Ovary (tissue), 10 donors: ENCODE data around the gene MAGEC3. TPM values are rescaled to one million over a fixed set of nuclear protein-coding genes. Genes with fewer than 3 reads are reported as not detected.

Experiments used
- DNase-seq, 5 donors: peaks; one replicate each; pipeline ENCODE4 v3.0.0-alpha.2; 2019 to 2020
- H3K27ac ChIP-seq, 2 donors: fragments of 200-600 bp; one replicate each; pipeline versions ENCODE4 v1.5.1 to v1.8.0; 2019 to 2022
- H3K27me3 ChIP-seq: fragments of 200-600 bp; one replicate; pipeline ENCODE4 v1.8.0; 2022
- H3K36me3 ChIP-seq: fragments of 200-600 bp; sonication (generic); one replicate; pipeline ENCODE4 v1.5.1; 2019
- H3K4me1 ChIP-seq: one replicate; pipeline ENCODE4 v1.8.1; 2013; ENCODE audit warnings: mild to moderate bottlenecking, moderate library complexity; ENCODE audit not compliant: insufficient read depth
- H3K4me3 ChIP-seq: fragments of 200-600 bp; sonication (generic); one replicate; pipeline ENCODE4 v1.5.1; 2017
- H3K9me3 ChIP-seq, 2 donors: fragments of 200-600 bp in 1 of 2; sonication (generic) in 1 of 2; one replicate each; pipeline versions ENCODE4 v1.5.1 to v1.8.1; 2013 to 2019; ENCODE audit warnings: mild to moderate bottlenecking in 1 of 2, moderate library complexity in 1 of 2
- CTCF ChIP-seq, 3 donors: fragments of 450-650 bp in 2 of 3; fragments of 200-600 bp in 1 of 3; IDR thresholded peaks; one replicate each; pipeline versions ENCODE4 v1.5.1 to v1.8.0; 2016 to 2022; ENCODE audit warnings: antibody characterized with exemption in 3 of 3, mild to moderate bottlenecking in 1 of 3
- EP300 ChIP-seq: sonication (generic); formaldehyde crosslinking; IDR thresholded peaks from one replicate; pipeline ENCODE4 v1.6.1; 2017; ENCODE audit warnings: antibody characterized with exemption
- POLR2A ChIP-seq: fragments of 450-650 bp; IDR thresholded peaks from one replicate; pipeline ENCODE4 v1.6.1; 2017; ENCODE audit warnings: antibody characterized with exemption, mild to moderate bottlenecking, moderate library complexity
- whole genome bisulfite sequencing, 3 donors: extraction: QIAGEN DNeasy Blood & Tissue Kit in 1 of 3; methylation state at CpG; one replicate each; pipeline versions ENCODE4 v1.1.5 to v1.1.7; 2013 to 2017; 5-methylcytosine and 5-hydroxymethylcytosine counted together
- intact Hi-C, 4 donors: fragments of 100-400 bp; cut with DNase I; formaldehyde crosslinking; loops; one replicate each; pipeline versions ENCODE4 v1.11.0 to v1.15.1; 2022 to 2023
- long read RNA-seq, 3 donors: library from polyadenylated mRNA in 2 of 3; unstranded in 2 of 3; transcript quantifications; one replicate each; pipeline ENCODE4 v2.0.0 and lab custom pipeline, GENCODE V29; 2021 to 2026
- polyA plus RNA-seq, 2 donors: library from polyadenylated mRNA; stranded (reverse); fragments of 200-250 nt in 1 of 2; fragments of 350-450 nt in 1 of 2; fragmentation: Illumina TruSeq in 1 of 2; extraction: RNeasy Lipid Tissue Mini Kit (QIAGEN cat#74804) in 1 of 2; gene quantifications; one replicate each; pipeline ENCODE4 v1.2.3, GENCODE V29; 2013 to 2014
- total RNA-seq, 7 donors: library from RNA; depleted of rRNA in 2 of 7; stranded (reverse); fragments of >200 nt in 2 of 7; fragmentation: NEBNext Ultra II Directional in 3 of 7; extraction: Animal tissue kit (Norgen Biotek cat#: 25700) in 3 of 7; gene quantifications; one replicate each; pipeline versions ENCODE4 v1.1.0 to v1.2.4, GENCODE V29; 2016 to 2023
- donor health status: DM: no; HTN: no; CAD: no; lungs with moderate emphysema.
- donor health status: DM: no; HTN: no; CAD: no.
- donor health status: Bipolar disorder and iron deficiency.
- donor health status: DM: yes; HTN: yes; CAD: no.
- donor health status: DM: no; HTN: no; CAD: no.
- donor health status: DM: yes; HTN: yes; CAD: no.

The MAGEC3 gene
- under 1 TPM in 1 of 7 donors, not detected in 6; 0.69 TPM for total RNA-seq
- under 1 TPM in 1 of 2 donors, not detected in 1; 0.32 TPM for polyA plus RNA-seq
- long read RNA-seq, donor 1 = 0 reads
- long read RNA-seq, donor 2 = 0 reads
- long read RNA-seq, donor 3 = 0 reads

GRCh38 chrX:141838016-141838415 lies at the start of gene MAGEC3:
MAGEC3 (plus strand) TSS chrX:141838316; CDS start chrX:141838316, 0 bp downstream.
- no peak for DNase-seq
- intact Hi-C loops = no loop called here
- Histone ChIP-seq H3K4me3 (no peak within 1 kb of the TSS), H3K27ac (no peak within 1 kb of the TSS), H3K36me3 (no peaks in the 10 kb centered on the region), H3K9me3 (no peaks in the 10 kb centered on the region), H3K27me3 (no peaks in the 10 kb centered on the region), H3K4me1 (no peaks in the 10 kb centered on the region)
- 69 to 80% (median 76%) methylated on average over 2 of the region's 2 CpGs for WGBS, 3 donors
- no peak for TF ChIP-seq POLR2A
- TF ChIP-seq CTCF (IDR thresholded peaks at IDR 0.05) = no peak
- TF ChIP-seq EP300 = no peak

- Histone ChIP-seq H3K27ac (no peak overlapping the region), H3K4me3 (no peak overlapping the region), H3K9me3 (no peaks in the 10 kb centered on the region), H3K4me1 (no peaks in the 10 kb centered on the region), H3K36me3 (no peaks in the 10 kb centered on the region), H3K27me3 (no peaks in the 10 kb centered on the region)
- 76 to 86% (median 81%) methylated on average over 2 of the region's 2 CpGs for WGBS, 3 donors
- intact Hi-C loops = no loop called here
- TF ChIP-seq CTCF (IDR thresholded peaks at IDR 0.05) (no peak), POLR2A (no peak), EP300 (no peak)
- no peak for DNase-seq
Measured at GRCh38 chrX:141791856-141792255, 46.3 kb upstream of the MAGEC3 start.

GRCh38 chrX:141811438-141811837 lies 26.7 kb upstream of the MAGEC3 start:
- no peak overlapping the region for H3K27ac ChIP-seq
- no peaks in the 10 kb centered on the region for H3K27me3 ChIP-seq
- TF ChIP-seq POLR2A = no peak
- no peak for TF ChIP-seq EP300
- TF ChIP-seq CTCF (IDR thresholded peaks at IDR 0.05) = no peak
- no peaks in the 10 kb centered on the region for H3K9me3 ChIP-seq
- DNase-seq = no peak
- intact Hi-C loops = no loop called here
- H3K36me3 ChIP-seq = no peaks in the 10 kb centered on the region
- WGBS, 3 donors = 41 to 63% (median 41%) methylated on average over 1 of the region's 1 CpG
- H3K4me1 ChIP-seq = no peaks in the 10 kb centered on the region
- H3K4me3 ChIP-seq = no peak overlapping the region

- 31 to 52% (median 37%) methylated on average over 2 of the region's 2 CpGs for WGBS, 3 donors
- H3K9me3 ChIP-seq = no peaks in the 10 kb centered on the region
- H3K4me3 ChIP-seq = no peak overlapping the region
- no peaks in the 10 kb centered on the region for H3K36me3 ChIP-seq
- H3K4me1 ChIP-seq = no peaks in the 10 kb centered on the region
- no peaks in the 10 kb centered on the region for H3K27me3 ChIP-seq
- H3K27ac ChIP-seq = no peak overlapping the region
- TF ChIP-seq CTCF (IDR thresholded peaks at IDR 0.05) (no peak), EP300 (no peak), POLR2A (no peak)
- DNase-seq = no peak
- intact Hi-C loops = no loop called here
Measured at GRCh38 chrX:141814213-141814857, 23.8 kb upstream of the MAGEC3 start.
